GM23338 (cell line): ENCODE results near the gene TTC39A. TPM values are rescaled to one million over a fixed set of nuclear protein-coding genes. Genes with fewer than 3 reads are reported as not detected.
A peak's percentile ranks its signal among the peaks of the same experiment; 100 is the strongest.

ENCODE experiments used
- ATAC-seq: fragments of 200-7000 bp; cut with Tn5 transposase; 3 replicates; pipeline ENCODE4 v1.9.1; 2020
- DNase-seq: peaks from one replicate; pipeline ENCODE4 v3.0.0-alpha.2; 2015; ENCODE audit warnings: low spot score
- H2AFZ ChIP-seq: fragments of 200-600 bp; sonication (generic); 2 replicates; pipeline ENCODE4 v1.8.0; 2016; ENCODE audit warnings: antibody characterized with exemption, mild to moderate bottlenecking, moderate library complexity
- H3F3A ChIP-seq: fragments of 200-600 bp; sonication (generic); replicated peaks from 2 replicates; pipeline ENCODE4 v1.8.0; 2017; ENCODE audit warnings: antibody characterized with exemption, mixed run types, low read depth
- H3K27ac ChIP-seq: fragments of 200-600 bp; sonication (generic); 2 replicates; pipeline ENCODE4 v1.6.1; 2016; ENCODE audit warnings: low read depth
- H3K27me3 ChIP-seq: fragments of 200-600 bp; sonication (generic); 2 replicates; pipeline ENCODE4 v1.8.0; 2016; ENCODE audit warnings: mild to moderate bottlenecking, mixed run types, moderate library complexity; ENCODE audit not compliant: insufficient read depth
- H3K36me3 ChIP-seq: fragments of 200-600 bp; sonication (generic); 2 replicates; pipeline ENCODE4 v1.8.0; 2016; ENCODE audit warnings: mild to moderate bottlenecking; ENCODE audit not compliant: insufficient read depth
- H3K4me1 ChIP-seq: fragments of 200-600 bp; sonication (generic); 2 replicates; pipeline ENCODE4 v1.8.0; 2016; ENCODE audit warnings: mild to moderate bottlenecking, moderate library complexity; ENCODE audit not compliant: insufficient read depth
- H3K4me2 ChIP-seq: fragments of 200-600 bp; sonication (generic); 2 replicates; pipeline ENCODE4 v1.7.1; 2017; ENCODE audit warnings: mixed run types
- H3K4me3 ChIP-seq: fragments of 200-600 bp; sonication (generic); 2 replicates; pipeline ENCODE4 v1.6.1; 2016; ENCODE audit warnings: mixed run types
- H3K79me2 ChIP-seq: fragments of 200-600 bp; sonication (generic); replicated peaks from 2 replicates; pipeline ENCODE4 v1.8.0; 2017; ENCODE audit warnings: mild to moderate bottlenecking; ENCODE audit not compliant: insufficient read depth
- H3K9me2 ChIP-seq: fragments of 200-600 bp; sonication (generic); 2 replicates; pipeline ENCODE4 v1.8.0; 2017; ENCODE audit not compliant: insufficient read depth
- H4K20me1 ChIP-seq: fragments of 200-600 bp; sonication (generic); replicated peaks from 2 replicates; pipeline ENCODE4 v1.8.0; 2017; ENCODE audit warnings: mild to moderate bottlenecking; ENCODE audit not compliant: insufficient read depth
- H3K27ac Mint-ChIP-seq: 2 replicates; pipeline ENCODE4 v1.8.0; 2020; ENCODE audit warnings: inconsistent platforms, mild to moderate bottlenecking, moderate library complexity, mixed read lengths
- H3K27me3 Mint-ChIP-seq: 3 replicates; pipeline ENCODE4 v1.8.0; 2022; ENCODE audit warnings: low read depth, mild to moderate bottlenecking, moderate library complexity, mixed read lengths, inconsistent platforms; ENCODE audit not compliant: insufficient read depth, poor library complexity
- H3K36me3 Mint-ChIP-seq: 3 replicates; pipeline ENCODE4 v1.8.0; 2021; ENCODE audit warnings: low read depth, mild to moderate bottlenecking, inconsistent platforms, moderate library complexity, mixed read lengths
- H3K4me1 Mint-ChIP-seq: 3 replicates; pipeline ENCODE4 v1.8.0; 2020; ENCODE audit warnings: mild to moderate bottlenecking, inconsistent platforms, mixed read lengths
- H3K4me3 Mint-ChIP-seq: 3 replicates; pipeline ENCODE4 v1.8.0; 2021; ENCODE audit warnings: moderate library complexity, mild to moderate bottlenecking, inconsistent platforms, mixed read lengths
- H3K9me3 Mint-ChIP-seq: 3 replicates; pipeline ENCODE4 v1.8.0; 2020; ENCODE audit warnings: moderate library complexity, mild to moderate bottlenecking, inconsistent platforms, mixed read lengths
- CREB1 ChIP-seq: fragments of 250-450 bp; sonication (Bioruptor Pico); IDR thresholded peaks from 2 replicates; pipeline ENCODE4 v1.5.0; 2020; ENCODE audit warnings: low read depth, mild to moderate bottlenecking, moderate library complexity
- CTCF ChIP-seq, 2 experiments: fragments of 200-600 bp in 1 of 2; sonication (generic) in 1 of 2; conservative IDR thresholded peaks; 2 replicates each; pipeline versions ENCODE4 v1.5.1 to v1.6.1; 2016 to 2017; ENCODE audit warnings: antibody characterized with exemption in 2 of 2, low read depth in 2 of 2, mild to moderate bottlenecking in 2 of 2, moderate library complexity in 1 of 2
- ETS1 ChIP-seq: IDR thresholded peaks from 2 replicates; pipeline ENCODE4 v1.6.1; 2016; ENCODE audit warnings: antibody characterized with exemption
- EZH2 ChIP-seq: fragments of 200-600 bp; sonication (generic); IDR thresholded peaks from one replicate; pipeline ENCODE4 v1.8.0; 2017; ENCODE audit warnings: antibody characterized with exemption, mild to moderate bottlenecking, low read depth; ENCODE audit not compliant: unreplicated experiment
- JUNB ChIP-seq: IDR thresholded peaks from one replicate; pipeline ENCODE4 v1.6.1; 2016; ENCODE audit warnings: antibody characterized with exemption; ENCODE audit not compliant: unreplicated experiment
- POLR2AphosphoS5 ChIP-seq: IDR thresholded peaks from 2 replicates; pipeline ENCODE4 v1.6.1; 2016; ENCODE audit warnings: antibody characterized with exemption, low read depth
- ZNF114 ChIP-seq: fragments of 250-450 bp; sonication (Bioruptor Pico); IDR thresholded peaks from 2 replicates; pipeline ENCODE4 v1.5.0; 2020; ENCODE audit warnings: mild to moderate bottlenecking, moderate library complexity
- ZNF331 ChIP-seq: fragments of 250-450 bp; sonication (Bioruptor Pico); IDR thresholded peaks from 2 replicates; pipeline ENCODE4 v1.5.0; 2020; ENCODE audit warnings: low read depth, mild to moderate bottlenecking, moderate library complexity
- ZNF462 ChIP-seq: fragments of 250-450 bp; sonication (Bioruptor Pico); IDR thresholded peaks from 2 replicates; pipeline ENCODE4 v1.5.0; 2020; ENCODE audit warnings: mild to moderate bottlenecking, moderate library complexity
- polyA plus RNA-seq: library from polyadenylated mRNA; unstranded; fragments of >200 nt; fragmentation: Nextera tagmentation; extraction: Ambion mirVana; gene quantifications from 2 replicates; pipeline ENCODE4 v1.2.1, GENCODE V29; 2016
- total RNA-seq: library from RNA; depleted of rRNA; stranded (reverse); fragments of >200 nt; shearing (Covaris generic); gene quantifications from 2 replicates; pipeline ENCODE4 v1.2.3, GENCODE V29; 2014

Gene TTC39A
- total and polyA plus RNA-seq, 2 experiments from 2014 or later: 2.3 to 7.1 TPM

GRCh38 chr1:51345300-51345687, 14.9 kb upstream of the TTC39A start:
- no peaks in the 10 kb centered on the region for H4K20me1 ChIP-seq
- H3K27ac ChIP-seq: no peak overlapping the region
- no peaks in the 10 kb centered on the region for H3K9me2 ChIP-seq
- H3K36me3 ChIP-seq: no peaks in the 10 kb centered on the region
- no peak for TF ChIP-seq ZNF114 (CRISPR knock-in tag)
- no peak for TF ChIP-seq CREB1 (CRISPR knock-in tag)
- TF ChIP-seq EZH2: no peak
- no peak for TF ChIP-seq POLR2AphosphoS5
- no peak for TF ChIP-seq ZNF462 (CRISPR knock-in tag)
- TF ChIP-seq ZNF331 (CRISPR knock-in tag): no peak
- TF ChIP-seq CTCF (conservative IDR thresholded peaks at IDR 0.05; ENCODE audit: low read depth in 2 of 2): no peak
- TF ChIP-seq JUNB: no peak
- TF ChIP-seq ETS1: no peak
- ATAC-seq: peak; percentile 36
- Mint-ChIP-seq H3K4me1 (peaks cover 9% of the 10 kb centered on the region), H3K36me3 (no peaks in the 10 kb centered on the region), H3K27ac (no peak overlapping the region), H3K9me3 (no peaks in the 10 kb centered on the region), H3K27me3 (peaks cover 24% of the 10 kb centered on the region), H3K4me3 (no peak overlapping the region)
- H3K27me3 ChIP-seq: peaks cover 15% of the 10 kb centered on the region
- H3F3A ChIP-seq: 0 out of 2 replicates have a peak, but pooled peaks cover 3% of the 10 kb centered on the region
- peak; percentile 41 for DNase-seq
- H3K4me1 ChIP-seq: peaks cover 5% of the 10 kb centered on the region; the same call in 1 of the 2 replicates
- peak overlapping the region; percentile 82; the same call in 1 of the 2 replicates for H3K4me2 ChIP-seq
- peak overlapping the region; percentile 81; the same call in 1 of the 2 replicates for H2AFZ ChIP-seq
- H3K79me2 ChIP-seq: no peaks in the 10 kb centered on the region
- peak overlapping the region; percentile 63 for H3K4me3 ChIP-seq
